Fibroblast of skin of right quadriceps (primary cell): Measurements from ENCODE around the gene PDGFC.

Experiments used
- DNase-seq: peaks from one replicate; pipeline ENCODE4 v3.0.0-alpha.2; 2013

The PDGFC gene, protein sequence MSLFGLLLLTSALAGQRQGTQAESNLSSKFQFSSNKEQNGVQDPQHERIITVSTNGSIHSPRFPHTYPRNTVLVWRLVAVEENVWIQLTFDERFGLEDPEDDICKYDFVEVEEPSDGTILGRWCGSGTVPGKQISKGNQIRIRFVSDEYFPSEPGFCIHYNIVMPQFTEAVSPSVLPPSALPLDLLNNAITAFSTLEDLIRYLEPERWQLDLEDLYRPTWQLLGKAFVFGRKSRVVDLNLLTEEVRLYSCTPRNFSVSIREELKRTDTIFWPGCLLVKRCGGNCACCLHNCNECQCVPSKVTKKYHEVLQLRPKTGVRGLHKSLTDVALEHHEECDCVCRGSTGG

DNA sequence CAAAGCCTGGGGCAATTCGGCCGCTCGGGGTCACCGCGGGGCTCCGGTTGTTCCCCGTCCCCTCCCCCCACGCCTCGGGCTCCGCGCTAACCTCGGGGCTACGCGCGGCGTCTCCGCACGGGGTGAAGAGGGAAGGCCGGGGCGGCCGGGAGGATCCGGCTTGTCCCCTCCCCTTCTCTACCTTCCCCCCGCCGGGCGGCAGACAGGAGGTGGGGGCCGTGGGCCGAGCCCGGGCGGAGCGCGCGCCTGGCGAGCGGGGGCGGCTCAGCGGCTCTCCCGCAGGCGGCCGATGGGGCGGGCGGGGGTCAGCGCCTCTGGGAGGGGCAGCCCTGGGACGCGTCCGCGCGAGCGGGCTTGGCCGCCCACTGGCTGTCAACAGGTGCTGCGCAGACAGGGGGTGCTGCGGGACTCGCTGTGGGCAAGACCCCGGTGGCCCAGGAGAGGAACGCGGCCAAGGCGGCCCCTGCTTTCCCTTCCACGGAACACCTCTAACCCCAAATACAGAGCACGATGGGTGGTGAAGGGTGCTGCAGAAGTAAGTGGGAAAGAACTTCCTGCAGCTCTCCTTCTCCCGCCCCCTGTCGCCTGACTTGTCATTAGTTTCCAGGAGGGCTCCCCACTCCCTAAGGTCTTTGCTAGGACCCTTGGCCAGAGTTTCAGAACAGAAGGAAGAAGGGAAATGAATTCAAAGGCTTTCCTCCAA lies at the start of gene PDGFC:
Gene PDGFC (minus strand): TSS at position 124 of the 703 bp plus-strand sequence. CDS start 896 bp downstream, outside the sequence.
- peak; percentile 65 for DNase-seq

DNA sequence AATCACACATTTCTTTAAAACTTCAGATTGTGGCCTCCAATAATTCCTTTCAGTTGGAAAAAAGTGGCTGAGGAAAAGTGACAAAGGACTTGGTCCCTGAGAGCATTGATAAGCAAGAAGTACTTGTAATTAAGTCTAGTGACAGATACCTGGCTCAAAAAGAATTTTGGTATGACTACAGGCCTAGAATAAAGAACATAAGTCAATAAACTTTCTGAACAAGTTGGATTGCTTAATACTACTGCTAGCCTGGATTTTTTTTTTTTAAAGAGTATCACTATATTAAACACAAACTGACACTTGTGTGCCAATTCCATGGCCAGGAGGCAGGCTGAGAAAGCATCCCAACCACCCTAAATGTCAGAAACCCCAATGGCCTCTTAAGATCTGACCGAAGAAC lies 49.3 kb upstream of the PDGFC start:
- DNase-seq: no peak

DNA sequence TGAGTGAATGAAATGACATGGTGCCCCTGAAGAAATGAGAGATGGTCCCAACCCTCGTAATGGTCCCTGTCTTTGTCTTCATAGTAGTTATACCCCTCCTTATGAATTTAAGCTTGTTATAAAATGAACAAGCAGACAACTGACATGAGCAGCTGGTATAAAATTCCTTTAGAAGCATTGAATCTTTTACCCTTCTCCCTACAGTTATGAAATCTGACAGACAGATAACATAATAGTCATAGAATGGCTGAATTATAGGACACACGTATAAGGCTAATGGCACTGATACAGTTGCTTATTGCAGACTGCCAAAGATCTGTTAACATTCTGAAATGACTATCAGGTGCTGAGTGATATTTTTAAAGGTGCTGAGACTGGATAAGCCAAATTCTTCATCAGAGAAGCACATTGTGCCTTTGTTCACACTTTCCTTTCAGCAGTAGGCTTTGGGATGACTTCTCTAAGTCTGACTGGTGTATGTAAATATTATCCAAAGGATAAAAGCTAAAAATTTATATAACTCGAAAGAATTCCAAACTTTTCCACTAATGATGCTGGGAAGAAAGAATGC lies 47.4 kb upstream of the PDGFC start:
- no peak for DNase-seq

DNA sequence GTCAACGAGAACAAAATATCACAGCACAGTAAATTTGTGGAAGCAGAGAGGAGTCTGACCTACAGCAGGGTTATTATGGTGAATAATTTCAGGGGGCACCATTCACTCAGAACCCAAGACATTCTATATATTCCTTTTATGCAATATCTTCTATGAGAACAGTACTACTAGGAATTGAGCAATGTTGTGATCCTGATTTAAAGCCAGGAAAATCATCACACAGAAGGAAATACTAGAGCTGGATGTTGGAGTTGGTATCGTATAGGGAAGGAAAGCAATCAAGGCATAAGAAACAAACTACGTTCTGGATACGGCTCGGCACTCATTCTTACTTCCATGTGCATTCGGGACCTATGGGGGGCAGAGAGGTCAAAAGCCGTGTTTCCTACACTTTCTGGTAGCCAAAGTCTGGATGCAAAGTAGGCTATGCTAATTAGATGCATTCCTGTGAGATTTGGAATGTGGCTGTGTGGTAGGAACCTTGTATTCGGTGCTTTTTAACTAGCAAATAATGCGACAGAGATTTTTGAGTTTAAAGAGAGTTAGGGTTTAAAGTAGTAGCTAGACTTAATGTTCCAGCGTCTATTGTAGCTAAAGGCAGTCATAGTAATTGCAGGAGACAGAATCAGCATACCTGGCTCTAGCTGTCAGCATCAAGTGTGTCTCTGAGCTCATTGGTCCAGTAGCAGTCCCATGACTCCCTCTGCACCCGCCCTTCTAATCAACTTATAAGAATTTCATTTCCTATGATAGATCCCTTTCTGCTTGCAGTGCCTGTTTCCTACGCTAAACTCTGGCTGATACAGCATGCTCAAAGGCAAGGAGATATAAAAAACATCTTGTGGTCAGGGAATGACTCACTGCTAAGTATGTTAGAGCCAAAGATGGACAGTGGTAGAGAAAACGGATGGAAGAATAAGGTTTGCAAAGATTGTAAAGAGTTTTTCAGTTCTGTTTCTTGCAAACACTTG lies 43.3 kb upstream of the PDGFC start:
- peak; percentile 86 for DNase-seq

DNA sequence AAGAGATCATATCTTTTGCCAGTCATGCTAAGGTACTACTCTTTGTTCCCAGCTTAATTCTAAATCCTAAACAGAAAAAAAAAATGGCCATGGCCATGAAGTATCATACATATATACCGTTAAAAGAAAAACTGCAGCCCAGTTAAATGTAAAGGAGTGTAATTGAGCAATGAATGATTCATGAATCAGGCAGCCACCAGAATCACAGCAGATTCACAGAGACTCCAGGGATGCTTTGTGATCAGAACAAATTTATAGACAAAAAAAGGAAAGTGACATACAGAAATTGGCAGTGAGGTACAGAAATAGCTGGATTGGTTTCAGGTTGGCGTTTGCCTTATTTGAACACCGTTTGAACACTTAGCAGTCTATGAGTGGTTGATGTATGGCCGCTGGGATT lies 42.1 kb upstream of the PDGFC start:
- peak; percentile 61 for DNase-seq

DNA sequence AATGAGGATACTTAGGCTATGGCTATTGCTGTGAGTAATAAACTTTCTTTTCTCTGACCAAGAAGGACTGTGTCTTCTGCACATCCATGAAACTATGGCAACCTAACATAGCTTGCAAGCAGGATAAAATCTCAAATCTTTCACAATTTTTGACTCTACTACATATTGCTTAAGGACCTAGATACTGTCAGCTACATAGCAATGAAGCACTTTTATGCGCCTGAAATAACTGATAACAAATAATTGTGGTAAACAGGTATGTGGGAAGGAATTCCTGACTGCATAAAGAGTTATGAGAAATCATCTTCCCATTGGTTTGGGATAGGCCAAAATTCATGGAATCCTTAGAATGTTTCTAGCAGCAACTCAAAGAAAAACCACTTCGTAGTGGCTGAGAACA lies 41.2 kb upstream of the PDGFC start:
- DNase-seq: peak; percentile 77

DNA sequence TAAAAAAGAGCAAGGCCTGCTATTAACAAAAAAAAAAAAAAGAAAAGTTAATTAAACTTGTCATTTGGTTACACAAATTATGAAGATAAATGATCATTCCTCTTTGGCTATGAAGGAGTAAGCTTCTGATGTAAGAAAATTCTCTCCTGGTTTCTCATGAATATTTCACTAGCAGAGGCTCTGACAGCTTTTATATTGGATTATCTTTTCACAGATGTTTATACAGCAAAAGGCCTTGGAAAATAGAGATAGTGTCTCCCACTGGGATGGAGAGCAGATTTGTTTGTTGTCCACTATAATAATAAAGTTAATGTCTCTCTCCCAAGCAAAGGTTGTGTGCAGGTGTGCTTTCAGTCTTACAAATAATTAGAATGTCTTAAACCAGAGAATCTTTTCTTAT lies 40.7 kb upstream of the PDGFC start:
- peak; percentile 25 for DNase-seq

DNA sequence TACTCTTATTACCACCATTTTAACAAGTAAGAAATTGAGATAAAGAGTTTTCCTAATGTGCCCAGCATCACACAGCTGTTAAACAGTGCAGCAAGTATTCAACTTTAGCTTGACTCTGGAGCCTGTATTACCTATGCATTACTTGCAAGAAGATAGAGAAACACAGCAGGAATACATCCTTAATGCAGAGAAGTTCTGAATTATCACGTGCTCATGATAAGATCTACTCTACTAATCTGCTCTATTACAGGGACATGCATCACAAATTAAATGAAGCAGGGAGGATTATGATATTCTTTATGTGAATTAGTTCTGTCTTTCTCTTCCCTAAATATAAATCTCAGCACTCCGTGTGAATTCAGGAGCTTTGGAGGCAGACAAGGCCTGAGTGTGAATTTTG lies 39.0 kb upstream of the PDGFC start:
- DNase-seq: no peak

DNA sequence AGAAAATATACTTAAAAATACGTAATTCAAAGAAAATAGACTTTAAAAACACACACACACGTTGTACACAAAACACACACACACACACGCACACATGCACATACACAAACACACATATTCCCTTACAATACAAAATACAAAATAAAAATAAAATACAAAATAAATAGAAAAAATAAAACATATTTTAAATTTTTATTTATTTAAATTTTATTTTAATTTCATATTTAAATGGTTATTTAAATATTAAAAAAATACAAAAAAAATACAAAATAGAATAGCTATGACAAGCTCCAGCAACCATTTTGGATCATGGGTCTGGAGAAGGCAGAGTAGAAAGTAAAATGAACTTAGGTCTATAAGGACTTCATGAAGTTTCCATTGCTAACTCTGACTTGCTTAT lies 34.2 kb upstream of the PDGFC start:
- no peak for DNase-seq

DNA sequence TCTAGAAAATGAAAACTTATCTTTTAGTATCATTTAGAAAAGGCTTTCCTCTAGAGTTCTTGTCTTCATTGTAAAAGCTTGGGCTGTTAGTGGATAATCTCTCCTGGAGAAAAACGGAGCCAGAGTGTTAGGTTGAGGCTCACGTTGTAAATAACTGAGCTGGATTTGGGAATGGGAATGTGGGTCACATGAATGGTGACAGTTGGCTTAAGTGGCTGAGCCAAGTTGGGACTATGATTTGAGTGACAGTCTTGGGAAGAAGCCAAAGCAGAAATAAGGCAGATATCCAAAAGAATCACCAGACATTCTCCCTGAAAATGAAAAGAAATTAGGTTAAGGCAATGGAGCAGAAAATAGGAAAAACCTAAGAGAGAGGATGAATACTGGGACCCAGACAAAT lies 33.6 kb upstream of the PDGFC start:
- DNase-seq: no peak

DNA sequence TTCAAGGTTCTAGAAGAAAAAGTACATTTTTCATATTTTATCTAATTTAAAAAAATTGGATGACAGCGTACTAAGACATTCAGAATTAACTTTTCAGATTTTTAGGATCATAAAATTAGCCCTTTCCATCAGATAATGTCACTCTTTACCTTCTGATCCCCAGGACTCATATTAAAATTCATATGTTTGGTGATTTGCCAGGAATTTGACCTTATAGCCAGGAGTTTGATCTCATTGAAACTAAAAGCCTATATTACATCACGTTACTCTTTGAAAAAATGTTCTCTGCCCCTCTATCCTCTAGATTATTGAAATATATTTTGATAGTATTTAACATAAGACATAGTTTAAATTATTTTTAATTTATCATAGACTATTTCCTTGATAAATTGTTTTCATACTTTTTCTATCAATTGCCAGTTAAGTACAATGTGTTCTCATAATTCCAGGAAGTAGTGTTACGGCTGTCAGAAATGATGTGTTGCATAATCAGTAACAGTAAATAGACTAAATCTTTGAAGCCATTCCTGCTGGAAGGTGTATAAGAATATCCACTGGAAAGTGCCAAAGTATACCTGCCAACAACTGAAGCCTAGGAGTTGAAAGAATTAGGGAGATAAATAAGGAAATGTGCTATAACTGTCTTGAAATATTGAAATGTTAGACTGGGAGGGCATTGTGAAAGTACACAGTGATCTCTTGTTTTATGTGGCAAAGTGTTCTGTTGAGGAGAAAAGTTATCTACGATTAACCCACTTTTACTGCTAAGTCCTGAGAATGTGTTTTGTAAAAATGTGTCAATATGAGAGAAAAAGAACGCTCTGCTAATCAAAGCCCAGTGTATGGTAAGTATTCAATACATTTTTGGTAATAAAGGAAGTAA lies 32.9 kb upstream of the PDGFC start:
- DNase-seq: no peak

DNA sequence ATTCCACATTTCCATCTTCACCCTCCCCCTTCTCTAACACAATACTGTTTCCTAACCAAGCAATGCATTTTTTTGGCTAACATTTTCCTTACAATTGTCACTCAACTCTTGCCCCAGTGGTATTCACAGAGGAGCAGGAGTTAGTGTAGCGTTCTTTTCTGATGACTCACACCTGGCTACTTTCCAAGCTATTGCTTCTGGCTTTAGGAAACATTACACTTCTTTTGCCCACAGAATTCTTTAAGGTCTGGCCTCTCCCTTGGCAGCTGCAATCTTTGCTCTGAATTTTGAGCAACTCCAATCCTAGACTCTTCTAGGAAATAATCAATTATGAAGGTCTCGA lies 27.5 kb upstream of the PDGFC start:
- peak; percentile 100 for DNase-seq

DNA sequence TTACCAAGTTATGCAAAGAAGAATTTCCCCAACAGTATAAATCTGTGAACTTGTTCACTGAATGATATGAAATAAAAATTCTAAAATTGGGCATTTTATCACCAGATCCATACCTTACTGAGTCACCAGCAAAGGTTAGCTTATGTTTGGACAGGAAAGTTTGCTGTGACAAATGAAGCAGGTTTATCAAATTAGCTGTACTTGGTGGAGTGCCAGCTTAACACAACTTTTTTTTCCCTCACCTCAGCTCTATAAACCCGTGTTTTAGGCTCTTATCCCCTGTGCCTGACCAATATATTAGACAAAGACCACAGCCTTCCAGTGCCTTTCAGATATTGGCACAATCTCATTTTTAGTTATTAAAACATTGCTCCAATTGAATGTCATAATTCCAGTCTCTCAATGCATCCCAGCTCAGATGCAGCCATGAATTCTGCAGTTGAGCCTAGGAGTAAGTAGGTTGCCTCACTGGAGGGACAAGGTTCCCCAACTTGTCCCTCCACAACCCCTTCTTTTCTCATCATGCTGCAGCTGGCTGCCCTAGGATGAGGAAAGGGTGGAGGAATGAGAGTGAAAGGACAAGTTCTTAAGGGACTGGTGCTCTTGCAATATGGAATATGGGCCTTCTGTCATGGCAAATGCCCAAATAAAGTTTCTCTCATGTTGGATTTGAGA lies 27.0 kb upstream of the PDGFC start:
- no peak for DNase-seq

DNA sequence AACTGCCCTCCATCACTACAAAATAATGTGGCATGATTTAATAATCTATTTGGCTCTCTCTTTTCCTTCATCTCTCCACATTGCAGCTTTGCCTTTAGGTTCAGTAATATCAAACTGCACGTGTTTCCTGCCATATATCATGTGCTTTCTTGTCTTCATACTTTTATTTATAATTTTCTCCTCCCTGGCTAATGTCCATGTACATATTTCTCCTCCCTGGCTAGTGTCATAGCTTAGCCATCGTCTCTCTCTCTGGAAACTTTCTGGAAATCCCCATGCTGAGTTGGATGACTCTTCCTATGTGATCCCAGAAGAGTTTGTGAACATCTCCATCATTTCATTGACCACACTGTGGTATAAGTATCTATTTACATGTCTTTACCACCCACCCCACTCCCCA lies 21.3 kb upstream of the PDGFC start:
- peak; percentile 41 for DNase-seq

DNA sequence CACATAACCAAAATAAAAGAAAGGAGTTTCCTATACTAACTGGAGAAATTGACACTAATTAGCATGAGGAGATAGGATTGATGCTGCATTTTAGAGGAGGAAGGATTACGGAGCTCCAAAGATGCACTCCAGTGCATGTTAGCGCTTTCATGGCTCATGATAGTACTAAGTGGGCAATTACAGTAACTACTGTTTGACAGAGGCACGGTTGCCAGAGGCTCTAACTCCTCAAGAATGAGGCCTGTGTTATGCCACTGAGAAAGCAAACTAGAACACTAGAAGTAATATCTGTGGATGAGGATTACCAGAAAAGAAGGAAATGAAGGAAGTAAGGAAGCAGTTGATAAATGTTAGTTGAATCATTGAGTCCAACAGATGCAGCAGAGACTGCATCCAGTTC lies 19.6 kb upstream of the PDGFC start:
- no peak for DNase-seq

DNA sequence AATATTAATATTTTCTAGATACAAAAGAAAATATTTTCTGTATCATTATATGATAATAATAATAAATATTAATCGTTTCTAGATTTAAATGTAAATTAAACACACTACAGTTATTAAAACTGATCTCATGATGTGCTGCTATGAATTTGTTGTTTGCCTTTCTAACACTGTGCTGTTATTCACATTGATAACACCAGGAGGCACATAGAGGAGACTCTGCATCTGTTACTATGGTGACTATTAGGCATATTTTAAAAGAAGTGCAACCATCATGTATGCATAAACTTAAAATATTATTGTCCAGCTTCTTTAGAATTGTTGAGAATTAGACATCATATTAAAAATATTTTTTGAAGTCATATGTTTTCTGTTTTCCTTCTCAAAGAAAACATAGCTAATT lies 11.8 kb upstream of the PDGFC start:
- DNase-seq: no peak

DNA sequence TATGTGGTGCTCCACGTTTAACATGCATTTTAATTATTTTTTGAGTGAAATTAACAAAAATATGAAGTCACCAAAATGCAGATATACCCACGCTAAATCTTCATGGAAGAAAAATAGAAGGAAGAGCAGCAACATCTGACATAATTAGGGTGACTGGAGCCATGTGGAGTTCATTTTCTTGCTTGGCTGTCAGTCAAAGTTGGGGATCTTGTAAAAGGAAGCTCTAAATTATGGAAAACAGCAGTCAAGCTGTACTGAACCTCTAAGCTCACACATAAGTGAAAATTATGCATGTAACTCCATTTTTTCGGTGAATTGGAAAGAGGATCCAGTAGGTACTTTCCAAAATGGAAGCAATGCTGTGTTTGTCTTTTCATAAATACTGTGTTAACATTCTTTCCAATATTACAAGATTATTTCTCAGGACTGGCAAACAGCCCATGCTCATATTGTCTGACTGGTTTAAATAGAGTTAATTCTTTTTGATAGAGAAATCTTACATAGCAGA lies 9.7 kb upstream of the PDGFC start:
- peak; percentile 40 for DNase-seq

DNA sequence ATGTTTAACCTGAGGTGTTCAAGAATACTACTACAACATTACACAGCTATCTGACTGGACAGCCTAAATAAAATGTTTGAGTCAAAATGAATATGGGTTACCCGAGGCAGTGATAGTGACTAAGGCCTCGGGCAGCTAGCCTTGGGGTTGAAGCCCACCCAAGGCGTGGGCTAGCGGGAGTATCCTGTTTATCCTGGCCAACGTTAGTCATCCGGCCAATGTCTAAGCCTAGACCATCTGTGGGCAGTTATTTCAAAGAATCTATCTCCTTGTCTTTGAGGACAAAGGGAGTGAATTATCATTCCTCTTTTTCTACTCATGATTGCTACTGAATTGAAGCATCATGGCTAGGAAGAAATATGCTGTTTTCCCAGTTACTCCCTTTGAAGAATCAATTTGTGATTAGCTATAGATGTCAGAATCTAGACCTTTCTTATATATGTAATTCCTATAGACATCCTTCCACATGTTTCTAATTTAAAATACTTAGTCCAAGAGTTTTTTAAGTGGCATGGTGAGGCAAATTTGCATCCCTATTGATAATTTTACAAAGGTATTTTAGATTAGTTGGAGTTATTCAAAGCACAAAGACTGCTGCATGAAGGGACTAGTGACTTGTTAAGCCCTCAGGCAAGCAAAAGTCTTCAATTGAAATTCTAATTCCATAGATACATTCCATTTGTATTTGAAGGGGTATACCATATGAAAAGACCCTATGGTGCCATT lies 6.0 kb upstream of the PDGFC start:
- peak; percentile 98 for DNase-seq

DNA sequence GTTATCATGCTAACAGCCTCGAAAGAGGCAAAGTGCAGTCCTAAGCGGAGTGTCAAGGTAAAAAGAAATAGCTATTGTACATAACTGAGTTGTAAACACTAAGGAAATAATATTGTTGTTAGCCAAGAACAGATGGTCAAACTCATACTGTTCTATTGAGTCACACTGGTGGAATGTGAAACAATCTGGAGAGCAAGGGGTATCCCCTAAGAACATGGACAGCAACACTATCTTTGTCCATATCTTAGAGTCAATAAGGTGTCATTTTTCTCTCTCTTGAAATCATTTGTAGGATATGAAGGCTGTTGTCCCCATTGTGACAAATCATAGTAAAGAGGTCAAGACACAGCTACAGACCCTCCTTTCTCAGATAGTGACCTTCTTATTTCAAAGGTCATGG lies 4.5 kb upstream of the PDGFC start:
- peak; percentile 78 for DNase-seq

DNA sequence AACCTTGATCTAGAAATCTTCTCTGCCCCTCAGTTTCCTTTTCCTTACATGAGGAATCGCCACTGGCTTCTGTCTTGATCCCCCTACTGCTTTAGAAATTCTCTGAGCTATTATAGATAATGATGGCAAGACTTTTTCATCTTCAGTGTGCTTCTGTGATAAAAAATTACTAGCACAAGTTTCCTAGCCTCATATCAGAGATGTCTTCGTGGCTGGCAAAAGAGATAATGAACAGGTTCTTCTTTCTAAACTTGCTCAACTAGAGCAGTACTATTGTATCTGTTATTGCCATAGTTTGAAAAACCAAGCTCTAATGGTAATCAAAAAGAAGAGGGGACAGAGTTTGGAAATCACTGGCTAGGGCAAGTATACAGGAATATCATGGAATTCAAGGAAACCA lies 4.1 kb upstream of the PDGFC start:
- no peak for DNase-seq

DNA sequence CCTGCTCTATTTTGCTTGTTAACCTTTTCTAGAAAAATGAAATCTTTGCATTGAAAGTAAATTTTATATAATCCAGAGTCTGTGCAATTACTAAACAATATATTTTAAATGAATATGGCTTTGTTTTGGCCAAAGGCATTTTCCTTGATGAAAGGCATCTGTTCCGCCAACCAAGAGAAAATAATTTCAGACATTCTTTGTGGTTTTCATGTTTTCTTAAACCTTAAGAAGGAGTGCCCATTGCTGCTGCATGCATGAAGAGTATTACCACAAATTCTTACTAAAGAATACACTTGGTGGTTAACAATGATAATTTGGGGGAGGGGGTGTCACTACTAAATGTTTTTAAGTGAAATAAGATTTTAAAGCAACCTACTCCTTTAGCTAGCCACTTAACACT lies 2.7 kb upstream of the PDGFC start:
- DNase-seq: peak; percentile 85
